Stimulated activated CD4-positive, alpha-beta T cell treated with anti-CD3 and anti-CD28 coated beads, Interleukin-1b, Interleukin-23, amount 100 ng/mL, for 24 hours (primary cell): ENCODE data around the gene EML6.

ENCODE experiments used
- DNase-seq, 4 experiments: peaks; one replicate each; pipeline ENCODE4 v3.0.0-alpha.2; 2020; ENCODE audit warnings: low read depth in 4 of 4, low spot score in 1 of 4

EML6 gene

GRCh38 chr2:54791831-54792230, 68.4 kb downstream of the EML6 start:
- DNase-seq, result no peak

- no peak for DNase-seq
Observed at GRCh38 chr2:54797307-54797706, 73.8 kb downstream of the EML6 start.

DNA sequence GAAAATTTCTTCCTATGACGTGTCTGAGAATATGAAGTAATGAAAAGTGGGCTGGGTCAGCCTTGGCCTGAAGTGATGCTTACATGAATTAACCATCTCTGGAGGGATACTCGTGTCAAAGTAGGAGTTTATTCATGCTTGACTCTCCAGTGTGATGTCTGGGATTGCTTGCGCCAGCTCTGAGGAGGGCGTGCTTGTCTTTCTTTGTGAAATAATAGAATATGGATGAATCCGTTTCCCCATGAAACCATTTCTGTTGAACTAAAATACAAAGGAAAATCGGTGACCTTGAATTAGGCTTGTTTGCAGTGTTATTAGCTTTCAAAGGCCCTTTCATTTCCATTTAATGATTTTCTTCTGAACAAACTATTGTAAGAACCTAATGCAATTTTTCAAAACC, 77.9 kb downstream of the EML6 start:
- DNase-seq, result no peak

DNA sequence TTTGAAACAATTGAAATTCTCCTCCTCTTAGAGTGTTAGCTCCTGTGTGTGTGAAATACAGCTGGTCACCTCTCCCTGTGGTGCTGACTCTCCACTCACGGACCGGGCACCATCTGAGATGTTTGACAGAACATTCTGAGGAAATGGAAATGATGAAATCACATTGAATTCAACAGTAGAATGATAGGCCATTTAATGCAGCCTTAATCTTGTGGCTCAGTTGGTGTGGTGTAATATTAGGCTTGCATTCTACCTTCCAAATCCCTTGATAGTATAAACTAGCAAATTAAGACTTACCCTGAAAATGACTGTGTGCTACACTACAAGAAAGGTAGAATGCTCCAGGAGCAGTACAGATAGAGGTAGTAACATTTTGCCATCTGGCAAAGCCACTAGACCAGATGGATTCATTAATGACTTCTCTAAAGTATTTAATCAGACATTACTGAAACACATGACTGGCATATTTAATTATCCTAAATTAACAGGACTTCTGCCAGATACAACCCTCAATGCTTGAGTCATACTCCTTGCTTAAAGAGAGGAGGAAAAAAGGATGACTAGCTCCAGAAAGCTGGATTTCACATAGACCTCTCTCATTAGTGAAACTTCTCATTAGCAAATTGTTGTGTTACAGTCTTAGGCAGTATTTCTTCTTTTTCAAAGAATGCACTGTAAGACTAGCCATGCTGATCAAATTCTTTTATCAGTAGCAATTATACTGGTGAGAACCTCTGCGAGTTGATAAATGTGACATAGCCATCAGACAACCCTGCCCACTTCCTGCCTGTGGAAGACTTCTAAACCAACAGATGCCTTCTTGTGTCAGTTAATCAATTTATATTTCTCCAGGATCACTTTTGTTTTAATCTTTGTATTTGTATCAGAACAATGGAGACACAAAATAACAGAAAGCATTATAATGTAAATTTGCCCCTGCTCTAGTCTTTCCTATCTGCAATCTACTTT, 80.6 kb downstream of the EML6 start:
- DNase-seq, result no peak

DNA sequence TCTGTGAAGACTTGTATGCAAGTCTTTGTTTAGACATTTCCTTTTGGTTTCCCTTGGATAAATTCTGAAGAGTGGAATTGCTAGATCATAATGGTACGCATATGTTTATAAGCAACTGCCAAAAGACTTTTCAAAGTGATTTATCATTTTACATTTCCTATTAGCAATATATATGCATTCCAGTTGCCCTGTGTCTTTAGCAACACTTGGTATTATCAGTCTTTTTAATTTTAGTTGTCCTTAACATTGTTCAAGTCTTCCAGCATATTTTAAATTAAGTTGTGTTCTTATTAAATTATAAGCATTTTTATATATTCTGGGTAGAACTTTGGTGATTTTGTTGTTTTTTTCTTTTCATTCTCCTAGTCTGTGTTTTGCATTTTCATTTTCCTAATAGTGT, 81.8 kb downstream of the EML6 start:
- no peak for DNase-seq

- DNase-seq, result no peak
Observed at GRCh38 chr2:54806975-54807374, 83.5 kb downstream of the EML6 start.

DNA sequence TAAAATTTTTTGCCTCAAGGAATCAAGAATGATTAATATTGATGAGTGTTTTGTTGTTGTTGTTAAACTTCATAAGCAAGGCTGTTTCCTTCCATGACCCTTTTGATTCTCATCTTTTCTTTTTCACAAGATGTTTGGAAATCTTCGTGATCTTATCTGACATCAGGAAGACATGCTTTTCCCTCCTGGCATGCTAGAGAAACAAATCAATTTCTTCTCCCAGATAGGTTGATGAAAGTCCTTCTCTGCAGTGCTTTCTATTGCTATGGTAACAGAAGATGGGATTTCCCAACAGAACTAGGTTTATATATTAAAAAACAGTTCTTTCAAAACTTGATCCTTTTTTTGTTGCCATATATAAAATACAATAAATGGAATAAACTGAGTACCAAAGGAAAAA, 85.2 kb downstream of the EML6 start:
- no peak for DNase-seq

DNA sequence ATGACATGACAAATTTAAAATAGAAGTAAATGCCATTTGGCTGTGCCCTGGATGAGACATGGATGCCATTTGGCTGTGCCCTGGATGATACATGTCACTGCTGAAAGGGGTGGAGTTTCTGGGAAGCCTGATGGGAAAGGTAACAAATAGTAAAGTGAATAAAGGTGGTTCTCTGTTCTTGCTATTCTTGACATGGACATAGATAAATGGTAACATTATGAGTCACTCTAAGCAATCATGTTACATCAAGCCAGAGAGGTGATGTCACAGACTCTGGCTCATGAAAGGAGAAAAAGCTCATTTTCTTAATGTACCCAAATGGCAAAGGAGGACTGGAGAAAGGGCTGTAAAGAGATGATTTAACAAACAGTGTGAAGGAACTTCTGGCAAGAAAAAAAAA, 86.4 kb downstream of the EML6 start:
- no peak for DNase-seq

- DNase-seq, result no peak
Observed at GRCh38 chr2:54810246-54810645, 86.8 kb downstream of the EML6 start.

DNA sequence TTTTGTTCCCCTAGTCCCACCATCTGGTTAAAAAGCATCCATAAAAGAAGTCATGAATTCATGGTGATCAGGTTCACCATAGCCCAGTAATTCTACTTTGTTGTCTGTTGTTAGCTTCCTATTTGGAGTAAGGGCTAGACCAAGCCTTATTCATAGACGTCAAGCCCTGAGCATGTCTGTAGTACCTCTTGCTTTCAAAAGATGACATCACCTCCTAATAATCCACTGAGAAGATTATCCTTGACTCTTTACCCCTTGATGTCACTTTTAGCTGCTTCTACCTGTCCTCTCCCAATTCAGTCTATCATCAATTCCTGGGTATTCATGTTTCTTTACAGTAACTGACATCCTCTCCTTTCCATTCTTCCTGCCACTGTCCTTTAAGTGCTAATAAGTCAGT, 90.1 kb downstream of the EML6 start:
- DNase-seq, result no peak

DNA sequence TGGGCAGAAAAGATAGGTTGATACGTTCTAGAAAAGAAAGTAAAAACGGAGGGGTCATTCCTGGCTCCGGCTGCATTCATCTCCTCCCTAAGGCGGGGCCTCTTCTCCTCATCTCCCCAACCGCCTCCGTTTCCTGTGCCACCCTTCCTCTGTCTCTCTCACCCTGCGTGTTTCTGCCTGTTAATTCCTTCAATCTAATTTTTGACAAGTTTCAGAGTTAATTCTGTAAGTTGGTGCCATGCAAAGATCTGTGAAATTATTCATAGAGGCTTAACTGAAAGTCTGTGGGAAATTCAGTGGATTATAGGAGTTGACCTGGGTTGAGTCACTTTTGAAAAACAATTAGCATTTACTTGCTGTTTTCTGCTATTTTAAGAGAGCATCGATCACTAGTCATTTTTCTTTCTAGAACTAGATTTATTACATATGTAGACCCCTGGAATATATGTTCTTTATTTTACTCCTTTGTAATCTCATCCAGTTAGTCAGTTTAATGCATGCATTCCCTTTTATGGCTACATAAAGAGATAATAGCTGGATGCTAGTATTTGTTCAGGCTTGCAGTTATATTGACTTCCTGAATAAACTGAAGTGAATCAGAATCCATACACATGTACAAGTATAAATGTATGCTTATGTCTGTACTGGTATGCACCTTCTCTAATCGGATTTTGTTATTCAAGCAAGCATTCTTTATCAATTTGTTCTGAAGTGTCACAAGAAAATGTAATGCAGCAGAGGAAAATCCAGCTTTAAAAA, 91.1 kb downstream of the EML6 start:
- DNase-seq, result no peak

GRCh38 chr2:54815148-54815539, 91.7 kb downstream of the EML6 start:
- DNase-seq, result no peak

GRCh38 chr2:54818226-54818625, 94.8 kb downstream of the EML6 start:
- no peak for DNase-seq

DNA sequence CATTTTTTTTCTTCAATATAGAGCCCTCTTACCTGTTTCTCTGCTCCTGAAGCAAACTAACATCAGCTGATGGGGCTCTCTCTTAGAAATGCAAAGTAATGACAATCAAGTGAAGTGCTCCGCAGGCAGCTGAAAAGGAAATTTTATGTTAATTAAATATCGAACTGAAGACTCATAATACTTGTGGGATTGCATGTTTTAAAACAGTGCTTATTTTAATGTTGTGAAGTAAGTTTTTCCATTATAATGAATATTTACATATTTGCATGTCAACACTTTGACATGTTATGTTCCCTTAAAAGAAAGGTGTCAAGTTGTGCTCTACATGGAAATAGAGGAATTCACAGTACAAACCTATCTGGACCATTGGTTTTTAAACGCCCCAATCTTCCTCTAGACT, 97.1 kb downstream of the EML6 start:
- DNase-seq, result no peak

- no peak for DNase-seq
Observed at GRCh38 chr2:54824567-54824966, 101.1 kb downstream of the EML6 start.

- DNase-seq, result no peak
Observed at GRCh38 chr2:54830546-54830945, 107.1 kb downstream of the EML6 start.

DNA sequence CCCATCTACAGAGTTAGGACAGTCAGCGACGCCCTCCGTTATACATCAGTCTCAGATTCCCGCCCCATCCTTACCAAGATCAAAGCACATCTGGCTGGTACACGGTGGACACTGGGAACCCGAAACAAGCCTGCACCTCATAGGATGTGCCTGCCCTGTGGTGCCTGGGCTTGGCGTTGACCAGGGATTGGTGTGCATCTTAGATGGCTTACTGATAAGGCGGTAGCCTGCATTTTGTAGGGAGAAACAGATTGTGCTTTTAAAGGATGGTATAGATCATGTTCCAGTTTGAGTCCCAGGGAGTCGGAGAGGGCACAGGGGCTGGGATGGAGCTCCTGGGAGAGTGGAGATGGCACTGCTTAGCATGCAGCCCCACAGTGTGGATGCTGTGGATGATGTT, 108.0 kb downstream of the EML6 start:
- no peak for DNase-seq

DNA sequence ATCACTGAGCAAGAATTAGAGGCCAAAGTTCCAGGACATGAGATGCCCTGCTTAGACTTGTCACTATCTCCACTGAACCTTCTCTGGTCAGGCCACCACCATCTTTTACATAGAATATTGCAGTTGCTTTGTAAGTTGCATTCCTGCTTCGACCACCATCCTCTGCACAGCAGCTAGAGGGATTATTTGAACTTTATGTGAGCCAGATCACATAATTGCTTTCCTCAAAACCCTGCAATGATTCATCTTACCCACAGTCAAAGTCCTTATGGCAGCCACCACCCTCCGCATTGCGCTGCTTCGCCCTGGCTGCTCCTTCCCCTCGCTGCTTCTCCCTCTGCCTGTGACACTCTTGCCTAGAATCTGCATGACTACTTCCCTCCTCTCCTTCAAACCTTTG, 111.3 kb downstream of the EML6 start:
- no peak for DNase-seq

DNA sequence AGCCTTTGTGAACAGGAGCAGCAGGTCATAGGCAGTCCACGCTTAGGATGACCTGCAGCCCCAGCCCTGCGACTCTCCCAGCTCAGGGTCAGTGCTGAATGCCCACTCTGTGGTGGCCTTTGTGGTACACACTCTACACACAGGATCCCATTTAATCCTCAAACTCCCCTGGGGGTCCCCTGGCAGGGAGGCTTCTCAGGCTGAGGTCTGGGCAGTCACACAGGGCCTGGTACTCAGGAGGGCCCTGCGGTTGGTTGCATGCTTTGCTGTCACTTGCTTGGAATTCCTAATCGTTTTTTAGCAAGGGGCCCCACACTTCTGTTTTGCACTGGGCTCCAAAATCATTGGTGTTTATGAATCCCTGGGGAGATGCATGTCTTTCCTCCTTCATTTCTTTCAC, 113.0 kb downstream of the EML6 start:
- no peak for DNase-seq

- peak; percentile 28 to 65 (median 44) for DNase-seq
Observed at GRCh38 chr2:54838585-54839035, 115.1 kb downstream of the EML6 start.

DNA sequence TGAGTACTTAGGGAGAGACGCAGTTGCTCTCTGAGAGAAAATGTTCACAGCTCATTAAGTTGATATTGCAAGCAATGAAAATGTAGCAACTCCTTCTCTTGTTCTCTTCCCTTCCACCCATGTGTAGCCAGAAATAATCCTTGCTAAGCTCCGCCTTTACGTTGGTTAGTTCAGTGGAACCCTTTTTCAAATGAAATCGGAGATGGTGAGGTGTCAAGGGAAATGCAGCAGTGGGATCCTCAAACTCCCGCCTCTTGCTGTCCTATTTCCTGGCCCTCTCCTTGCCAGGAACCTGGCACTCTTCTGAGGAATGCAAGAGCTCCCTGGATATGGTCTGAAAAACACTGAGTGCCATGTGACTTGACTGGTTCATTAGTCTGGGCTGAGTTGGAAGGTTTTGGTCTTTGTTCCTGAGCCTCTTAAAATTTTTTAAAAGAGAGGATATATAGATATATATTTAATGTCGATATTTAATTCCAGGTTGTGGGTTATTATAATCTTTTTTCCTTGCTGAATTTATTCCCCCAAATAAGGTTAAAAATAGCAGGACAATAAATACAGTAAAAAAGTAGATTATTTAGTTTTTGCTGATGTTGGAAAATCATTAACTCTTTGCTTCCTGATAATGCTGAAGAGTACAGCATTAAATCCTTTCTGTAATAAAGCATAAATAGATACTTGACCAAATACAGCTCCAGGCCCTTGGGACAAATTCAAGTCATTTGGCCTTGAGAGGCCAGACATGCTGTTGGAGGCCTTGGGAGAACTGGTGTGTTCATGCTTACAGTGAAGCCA, 116.2 kb downstream of the EML6 start:
- DNase-seq, result no peak
